GM21737 (cell line): ENCODE data around the gene ZNF511.

Experiments
- ATAC-seq: cut with Tn5 transposase; IDR thresholded peaks from one replicate; pipeline ENCODE4 v1.9.1; 2021; ENCODE audit warnings: mild to moderate bottlenecking, moderate library complexity; ENCODE audit not compliant: unreplicated experiment

ZNF511 gene

DNA sequence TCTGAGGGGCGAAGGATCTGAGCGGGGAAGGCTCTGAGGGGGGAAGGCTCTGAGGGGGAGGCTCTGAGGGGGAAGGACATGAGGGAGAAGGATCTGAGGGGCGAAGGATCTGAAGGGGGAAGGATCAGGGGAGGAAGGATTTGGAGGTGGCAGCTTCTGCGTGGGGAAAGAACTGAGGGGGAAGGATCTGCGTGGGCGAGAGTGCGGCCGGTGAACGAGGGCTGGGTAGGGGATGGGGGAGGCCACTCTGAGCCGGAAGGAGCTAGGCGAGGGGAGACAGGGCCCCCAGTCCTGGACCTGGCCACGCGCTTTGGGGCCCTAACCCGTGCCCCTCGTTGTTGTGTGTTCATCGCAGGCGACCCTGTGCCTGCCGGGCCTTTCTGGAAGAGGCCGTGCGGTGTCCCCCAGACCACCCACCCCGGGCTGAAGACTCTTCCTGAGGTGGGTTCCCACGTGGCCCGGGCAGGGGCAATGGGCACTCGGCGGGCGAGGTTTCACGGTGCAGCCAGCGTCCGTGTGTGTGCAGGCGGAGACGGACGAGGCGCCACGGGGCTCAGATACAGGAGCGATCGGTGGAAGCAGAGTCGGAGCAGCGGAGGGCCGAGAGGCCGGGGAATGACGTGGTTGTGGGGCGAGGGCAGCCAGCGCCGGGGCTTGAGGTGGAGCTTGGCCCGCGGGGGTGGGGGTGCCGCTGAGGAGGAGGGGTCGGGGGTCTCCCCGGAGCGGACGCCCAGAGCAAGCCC lies 26.0 kb downstream of the ZNF511 start:
- no peak for ATAC-seq

GRCh38 chr10:133335246-133336117 lies 26.8 kb downstream of the ZNF511 start:
- no peak for ATAC-seq

DNA sequence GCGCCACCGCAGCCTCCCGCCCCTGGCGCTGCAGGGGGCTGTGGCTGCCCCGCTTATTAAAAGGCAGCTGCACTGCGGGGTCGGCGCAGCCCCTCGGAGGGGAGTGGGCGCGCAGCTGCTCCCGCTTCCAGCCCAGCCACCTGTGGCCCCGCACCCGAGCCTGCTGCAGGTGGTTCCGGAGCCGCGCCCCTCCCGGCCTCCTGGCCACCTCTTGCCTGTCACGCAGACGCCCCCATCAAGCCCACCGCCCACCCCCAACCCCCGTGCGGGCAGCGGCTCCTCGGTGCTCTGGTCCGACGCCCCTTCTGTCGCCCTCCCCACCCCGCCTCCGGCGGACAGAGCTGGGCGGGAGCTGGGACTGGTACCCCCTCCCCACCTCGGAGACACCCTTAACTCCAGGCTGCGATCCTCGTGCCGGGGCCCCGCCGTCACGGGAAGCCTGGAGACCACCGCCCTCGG lies 27.4 kb downstream of the ZNF511 start:
- ATAC-seq, result no peak

- ATAC-seq, result no peak
Measured at GRCh38 chr10:133336577-133337369, 28.1 kb downstream of the ZNF511 start, which contains the start of gene CALY. CALY (minus strand) TSS chr10:133336896; CDS start chr10:133328989, 7,907 bp downstream.

GRCh38 chr10:133337370-133337725 lies 28.6 kb downstream of the ZNF511 start:
- ATAC-seq, result no peak

DNA sequence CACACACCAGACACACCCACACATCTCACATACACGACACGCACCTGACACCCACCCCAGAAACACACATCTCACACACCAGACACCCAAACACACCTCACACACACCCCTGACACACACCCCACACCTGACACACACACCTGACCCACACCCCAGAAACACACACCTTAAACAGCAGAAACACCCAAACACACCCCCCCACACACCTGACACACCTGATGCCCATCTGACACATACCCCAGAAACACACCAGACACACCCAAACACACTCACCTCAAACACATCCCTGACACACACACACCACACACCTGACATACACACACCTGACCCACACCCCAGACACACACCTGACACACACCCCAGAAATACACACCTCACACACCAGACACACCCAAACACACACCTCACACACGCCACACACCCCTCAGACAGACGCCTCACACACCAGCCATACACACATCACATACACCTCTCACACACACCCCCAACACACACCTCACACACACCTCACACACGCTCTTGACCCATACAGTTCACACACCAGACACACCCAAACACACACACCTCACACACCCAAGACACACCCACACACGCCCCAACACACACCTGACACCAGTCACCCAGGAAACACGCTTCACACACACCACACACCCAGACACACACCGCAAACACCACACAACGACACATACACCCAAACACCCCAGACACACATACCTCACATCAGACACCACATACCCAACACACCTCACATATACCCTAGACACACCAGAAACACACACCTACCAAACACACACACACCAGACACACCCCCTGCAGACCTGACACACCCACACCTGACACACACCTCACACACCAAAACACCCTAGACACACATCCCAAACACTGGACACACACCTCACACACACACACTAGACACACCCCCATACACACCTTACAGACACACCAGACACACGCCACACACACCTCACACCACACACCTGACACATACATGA lies 29.7 kb downstream of the ZNF511 start:
- no peak for ATAC-seq

DNA sequence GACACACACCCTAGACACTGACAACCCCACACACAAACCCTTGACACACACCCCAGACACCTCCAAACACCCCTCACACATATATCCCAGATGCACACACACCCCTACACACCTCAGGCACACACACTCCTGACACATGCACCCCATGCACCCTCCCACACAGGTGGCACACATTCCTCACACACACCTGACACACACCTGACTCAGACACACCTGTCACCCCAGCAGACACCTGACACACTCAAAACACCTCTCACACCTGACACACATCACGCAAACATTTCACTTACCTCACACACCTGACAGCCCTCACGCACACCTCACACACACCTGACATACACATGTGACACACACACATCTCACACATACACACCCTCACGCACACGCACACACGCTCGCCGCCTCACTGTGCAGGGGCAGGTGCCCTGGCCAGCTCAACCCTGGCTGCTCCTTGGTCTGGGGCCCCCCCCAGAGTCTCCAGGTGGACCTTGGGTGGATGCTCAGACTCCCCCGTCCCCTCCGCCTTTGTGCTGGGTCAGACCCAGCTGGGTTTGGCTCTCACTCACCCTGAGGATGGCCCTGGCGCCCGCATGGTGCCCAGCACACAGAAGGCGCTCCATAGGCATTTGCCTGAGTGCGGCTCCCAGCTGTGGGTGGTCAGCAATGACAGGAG lies 31.1 kb downstream of the ZNF511 start:
- no peak for ATAC-seq

DNA sequence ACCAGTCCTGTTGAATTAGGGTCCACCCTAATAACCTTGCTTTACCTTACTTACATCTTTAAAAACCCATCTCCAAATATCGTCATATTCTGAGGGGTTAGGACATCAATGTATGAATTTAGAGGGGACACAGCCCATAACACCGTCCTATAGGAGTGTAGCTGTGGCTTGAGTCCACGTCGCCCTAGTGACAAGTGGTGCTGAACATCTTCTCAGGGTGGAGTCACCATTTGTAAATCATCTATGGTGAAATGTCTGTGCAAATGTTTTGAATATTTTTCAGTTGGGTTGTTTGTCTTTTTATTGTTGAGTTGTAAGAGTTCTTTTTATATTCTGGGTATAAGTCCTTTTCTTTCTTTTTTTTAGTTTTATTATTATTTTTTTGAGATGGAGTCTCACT lies 33.3 kb downstream of the ZNF511 start:
- no peak for ATAC-seq

GRCh38 chr10:133342942-133343341 lies 34.2 kb downstream of the ZNF511 start:
- no peak for ATAC-seq

DNA sequence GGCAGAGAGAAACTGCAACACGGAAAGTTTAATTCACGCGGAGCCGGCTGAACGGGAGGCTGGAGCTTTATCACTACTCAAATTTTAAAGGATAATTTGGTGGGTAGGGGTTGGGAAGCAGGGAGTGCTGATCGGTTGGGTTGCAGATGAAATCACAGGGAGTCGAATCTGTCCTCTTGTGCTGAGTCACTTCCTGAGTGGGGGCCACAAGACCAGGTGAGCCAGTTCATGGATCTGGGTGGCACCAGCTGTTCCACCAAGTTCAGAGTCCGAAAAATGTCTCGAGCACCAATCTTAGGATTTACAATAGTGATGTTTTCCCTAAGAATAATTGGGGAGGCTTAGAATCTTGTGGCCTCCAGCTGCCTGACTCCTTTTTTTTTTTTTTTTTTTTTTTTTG lies 34.8 kb downstream of the ZNF511 start:
- no peak for ATAC-seq

DNA sequence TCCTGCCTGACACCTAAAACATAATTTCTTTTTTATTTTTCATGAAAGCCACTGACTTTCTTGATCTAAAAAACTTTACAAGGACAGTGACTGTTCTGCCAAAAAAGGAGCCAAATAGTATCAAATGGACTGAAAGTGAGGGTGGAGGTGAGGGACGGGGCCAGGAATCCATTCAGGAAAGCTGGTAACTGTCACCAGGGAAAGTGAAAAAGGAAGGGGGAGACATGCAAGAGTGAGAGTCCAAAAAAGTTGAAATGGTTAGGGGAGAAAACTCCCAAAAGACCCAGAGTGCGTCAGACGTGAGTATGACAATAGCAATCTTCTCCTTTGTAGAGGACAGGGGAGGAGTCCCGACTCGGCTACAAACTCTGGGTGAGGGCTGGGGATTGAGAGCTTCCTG lies 35.5 kb downstream of the ZNF511 start:
- no peak for ATAC-seq

DNA sequence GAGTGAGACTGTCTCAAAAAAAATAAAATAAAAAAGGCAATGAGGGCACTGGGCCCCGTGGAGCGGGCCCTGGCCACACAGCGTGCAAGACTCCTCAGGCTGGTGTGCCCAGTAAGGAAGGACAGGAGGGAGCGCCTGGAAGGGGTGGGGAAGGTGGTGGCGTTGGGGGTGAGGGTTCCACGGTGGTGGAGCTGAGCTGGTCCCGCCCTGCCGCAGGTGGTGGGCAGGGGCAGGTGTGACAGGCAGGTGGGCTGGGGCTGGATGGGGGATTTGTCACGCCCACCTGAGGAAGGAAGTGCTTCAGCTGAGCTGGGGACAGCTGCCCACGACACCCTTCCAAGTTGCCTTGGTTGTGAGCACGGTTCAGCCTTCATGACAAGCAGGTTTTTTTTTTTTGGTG lies 37.7 kb downstream of the ZNF511 start:
- no peak for ATAC-seq

DNA sequence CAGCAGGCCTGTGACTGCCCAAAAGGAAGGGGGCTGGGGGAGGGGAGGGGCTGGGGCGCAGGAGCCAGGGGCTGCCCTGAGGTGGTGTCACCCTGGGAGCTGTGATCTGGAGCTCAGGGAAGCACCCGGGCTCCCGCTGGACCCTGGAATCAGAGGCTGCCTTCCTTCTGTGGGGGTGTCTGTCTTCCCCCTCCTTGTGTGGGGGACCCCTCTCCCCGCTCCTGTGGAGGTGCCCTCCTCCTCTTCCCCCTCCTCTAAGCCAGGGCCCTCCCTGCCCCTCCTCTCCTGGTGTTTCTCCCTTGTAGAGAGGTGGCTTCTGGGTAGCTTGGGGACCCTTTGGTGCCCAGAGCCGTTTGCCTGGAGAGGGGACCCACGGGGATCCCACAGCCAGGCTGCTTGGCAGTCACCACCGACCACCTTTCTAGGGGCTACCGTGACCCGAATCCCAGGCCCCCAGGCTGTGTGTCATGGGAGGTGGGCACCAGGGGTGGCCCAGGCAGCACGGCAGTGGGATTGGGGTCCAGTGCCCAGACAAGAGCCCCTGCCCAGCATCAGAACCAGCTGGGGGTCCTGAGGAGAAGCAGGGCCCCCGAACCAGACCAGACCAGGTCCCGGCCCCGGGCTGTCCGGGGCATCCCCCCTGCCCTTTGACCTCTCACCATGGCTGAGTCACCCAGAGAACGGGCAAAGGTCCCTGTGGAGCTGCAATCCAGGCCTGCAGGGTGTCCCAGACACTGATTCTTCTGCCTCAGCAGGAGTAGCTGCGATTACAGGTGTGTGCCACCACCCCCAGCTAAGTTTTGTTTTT lies 39.2 kb downstream of the ZNF511 start:
- no peak for ATAC-seq

DNA sequence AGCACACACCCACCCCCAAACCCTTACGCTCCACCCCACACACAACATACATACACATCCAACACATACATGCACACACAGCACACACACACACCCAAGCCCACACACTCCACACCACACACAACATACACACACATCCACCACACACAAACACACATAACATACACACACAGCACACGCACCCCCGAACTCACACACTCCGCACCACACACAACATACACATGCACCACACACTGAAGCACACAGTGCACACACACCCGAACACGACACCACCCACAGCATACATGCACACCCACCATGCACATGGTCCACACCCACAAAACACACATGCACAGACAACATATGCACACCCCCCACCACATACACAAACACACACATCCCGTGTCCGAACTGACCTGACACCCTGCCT lies 40.5 kb downstream of the ZNF511 start:
- no peak for ATAC-seq

GRCh38 chr10:133349577-133350011 lies 40.9 kb downstream of the ZNF511 start:
- no peak for ATAC-seq

DNA sequence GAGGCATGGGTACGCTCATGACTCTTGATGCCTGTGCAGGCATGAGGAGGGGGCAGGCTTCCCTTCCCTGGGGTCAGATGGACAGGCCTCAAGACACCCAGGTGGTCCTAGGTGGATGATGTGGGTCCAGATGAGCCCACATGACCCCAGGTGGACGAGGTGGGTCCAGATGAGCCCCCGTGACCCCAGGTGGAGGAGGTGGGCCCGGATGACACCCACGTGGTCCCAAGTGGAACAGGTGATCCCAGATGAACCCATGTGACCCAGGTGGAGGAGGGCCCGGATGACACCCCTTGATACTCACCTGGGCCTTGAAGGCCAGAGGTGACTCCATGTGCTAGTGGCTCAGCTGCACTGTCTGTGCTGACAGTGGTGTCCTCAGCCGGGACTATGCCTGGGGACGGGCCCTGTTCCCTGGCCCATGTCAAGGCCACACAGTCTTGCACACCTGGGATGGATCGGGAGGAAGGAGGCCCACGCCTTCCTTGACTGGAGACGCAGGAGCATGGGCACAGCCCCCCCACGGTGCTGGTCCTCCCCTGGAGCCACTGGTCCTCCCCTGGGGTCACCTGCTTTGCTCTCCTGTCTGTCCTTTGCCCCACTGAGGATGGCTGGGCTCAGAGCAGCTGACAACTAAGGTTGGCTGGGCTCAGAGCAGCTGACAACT lies 41.7 kb downstream of the ZNF511 start:
- ATAC-seq, result no peak

- ATAC-seq, result no peak
Measured at GRCh38 chr10:133350950-133351329, 42.2 kb downstream of the ZNF511 start.
